Activated CD4-positive, alpha-beta memory T cell treated with anti-CD3 and anti-CD28 coated beads for 36 hours (primary cell): Measurements from ENCODE around the gene GAD1. TPM values are rescaled to one million over a fixed set of nuclear protein-coding genes. Genes with fewer than 3 reads are reported as not detected.

Source experiments
- CTCF ChIA-PET: fragments of 350-600 bp; sonication (Branson Sonifier 250); formaldehyde crosslinking; loops from one replicate; lab custom pipeline; 2021; ENCODE audit warnings: antibody characterized with exemption, inconsistent platforms; lab: Charles Lee
- POLR2A ChIA-PET: fragments of 350-600 bp; sonication (Branson Sonifier 250); formaldehyde crosslinking; loops from one replicate; lab custom pipeline; 2021; ENCODE audit warnings: antibody characterized with exemption; lab: Charles Lee
- DNase-seq: peaks from one replicate; pipeline ENCODE4 v3.0.0-alpha.2; 2020
- H3K27ac Mint-ChIP-seq: one replicate; pipeline ENCODE4 v1.8.0; 2021; ENCODE audit warnings: mixed read lengths
- H3K27me3 Mint-ChIP-seq: one replicate; pipeline ENCODE4 v1.8.0; 2021; ENCODE audit warnings: mixed read lengths
- H3K36me3 Mint-ChIP-seq: one replicate; pipeline ENCODE4 v1.8.0; 2021; ENCODE audit warnings: mixed read lengths
- H3K4me1 Mint-ChIP-seq: one replicate; pipeline ENCODE4 v1.8.0; 2021; ENCODE audit warnings: low read depth, mixed read lengths
- H3K4me3 Mint-ChIP-seq: one replicate; pipeline ENCODE4 v1.8.0; 2021; ENCODE audit warnings: mild to moderate bottlenecking, mixed read lengths
- H3K9me3 Mint-ChIP-seq: one replicate; pipeline ENCODE4 v1.8.0; 2021; ENCODE audit warnings: mixed read lengths
- intact Hi-C: fragments of 100-400 bp; cut with micrococcal nuclease; formaldehyde crosslinking; loops from one replicate; pipeline ENCODE4 v1.15.1; 2023
- total RNA-seq, 2 experiments: library from RNA; stranded (reverse); gene quantifications; one replicate each; pipeline ENCODE4 v1.2.3, GENCODE V29; 2021

GAD1 gene
- total RNA-seq, 2 experiments from 2014 or later: 2.6 to 2.9 TPM

GRCh38 chr2:170828533-170828916 lies 11.8 kb downstream of the GAD1 start:
- Mint-ChIP-seq H3K36me3 (no peaks in the 10 kb centered on the region), H3K4me3 (no peak overlapping the region), H3K27me3 (peaks cover 37% of the 10 kb centered on the region), H3K4me1 (peaks cover 4% of the 10 kb centered on the region), H3K27ac (no peak overlapping the region), H3K9me3 (no peaks in the 10 kb centered on the region)
- ChIA-PET CTCF (interaction anchor here (0.7 kb wide), 1 partner anchor 483 kb away, joined by 3 read pairs; no protein-coding TSS in a partner anchor), POLR2A (no interaction called here)
- no peak for DNase-seq
- intact Hi-C loops: no loop called here

- no peaks in the 10 kb centered on the region for H3K9me3 Mint-ChIP-seq
- peaks cover 2% of the 10 kb centered on the region for H3K4me1 Mint-ChIP-seq
- no peak overlapping the region for H3K4me3 Mint-ChIP-seq
- DNase-seq: no peak
- intact Hi-C loops: no loop called here
- H3K36me3 Mint-ChIP-seq: no peaks in the 10 kb centered on the region
- ChIA-PET CTCF (interaction anchor here (0.7 kb wide), 1 partner anchor 483 kb away, joined by 3 read pairs; no protein-coding TSS in a partner anchor), POLR2A (no interaction called here)
- peaks cover 33% of the 10 kb centered on the region for H3K27me3 Mint-ChIP-seq
- no peak overlapping the region for H3K27ac Mint-ChIP-seq
Measured at GRCh38 chr2:170829036-170829435, 12.3 kb downstream of the GAD1 start.

GRCh38 chr2:170830166-170830565 lies 13.5 kb downstream of the GAD1 start:
- CTCF ChIA-PET: no interaction called here

GRCh38 chr2:170831115-170831514 lies 14.4 kb downstream of the GAD1 start:
- H3K4me1 Mint-ChIP-seq: no peaks in the 10 kb centered on the region
- no peaks in the 10 kb centered on the region for H3K36me3 Mint-ChIP-seq
- CTCF ChIA-PET: no interaction called here
- DNase-seq: no peak
- POLR2A ChIA-PET: no interaction called here
- no peaks in the 10 kb centered on the region for H3K9me3 Mint-ChIP-seq
- intact Hi-C loops: no loop called here
- H3K4me3 Mint-ChIP-seq: no peak overlapping the region
- H3K27me3 Mint-ChIP-seq: peaks cover 21% of the 10 kb centered on the region
- H3K27ac Mint-ChIP-seq: no peak overlapping the region

More at GRCh38 chr2:170830166-170830565, 13.5 kb downstream of the GAD1 start:
- Mint-ChIP-seq H3K27ac (no peak overlapping the region), H3K9me3 (no peaks in the 10 kb centered on the region), H3K4me1 (no peaks in the 10 kb centered on the region), H3K36me3 (no peaks in the 10 kb centered on the region), H3K4me3 (no peak overlapping the region), H3K27me3 (peaks cover 23% of the 10 kb centered on the region)
- intact Hi-C loops: no loop called here
- no peak for DNase-seq
- POLR2A ChIA-PET: no interaction called here

- peaks cover 16% of the 10 kb centered on the region for H3K27me3 Mint-ChIP-seq
- no peak overlapping the region for H3K27ac Mint-ChIP-seq
- no peaks in the 10 kb centered on the region for H3K4me1 Mint-ChIP-seq
- ChIA-PET CTCF (interaction anchor here (1.0 kb wide), 1 partner anchor 9 kb away, joined by 3 read pairs; no protein-coding TSS in a partner anchor), POLR2A (no interaction called here)
- H3K36me3 Mint-ChIP-seq: no peaks in the 10 kb centered on the region
- H3K9me3 Mint-ChIP-seq: no peaks in the 10 kb centered on the region
- intact Hi-C loops: no loop called here
- DNase-seq: no peak
- no peak overlapping the region for H3K4me3 Mint-ChIP-seq
Measured at GRCh38 chr2:170836027-170836426, 19.3 kb downstream of the GAD1 start.

GRCh38 chr2:170840717-170841210 lies 24.1 kb downstream of the GAD1 start:
- intact Hi-C loops: no loop called here
- Mint-ChIP-seq H3K9me3 (no peaks in the 10 kb centered on the region), H3K27ac (no peak overlapping the region), H3K4me3 (no peak overlapping the region), H3K4me1 (peaks cover 15% of the 10 kb centered on the region), H3K36me3 (no peaks in the 10 kb centered on the region), H3K27me3 (peaks cover 13% of the 10 kb centered on the region)
- CTCF ChIA-PET: no interaction called here
- no peak for DNase-seq
- POLR2A ChIA-PET: no interaction called here

- intact Hi-C loops: no loop called here
- POLR2A ChIA-PET: no interaction called here
- peaks cover 15% of the 10 kb centered on the region for H3K4me1 Mint-ChIP-seq
- H3K27me3 Mint-ChIP-seq: peaks cover 7% of the 10 kb centered on the region
- CTCF ChIA-PET: interaction anchor here (1.8 kb wide), 1 partner anchor 30 kb away, joined by 9 read pairs; no protein-coding TSS in a partner anchor
- no peaks in the 10 kb centered on the region for H3K9me3 Mint-ChIP-seq
- no peak overlapping the region for H3K4me3 Mint-ChIP-seq
- no peak overlapping the region for H3K27ac Mint-ChIP-seq
- DNase-seq: no peak
- no peaks in the 10 kb centered on the region for H3K36me3 Mint-ChIP-seq
Measured at GRCh38 chr2:170842785-170843184, 26.1 kb downstream of the GAD1 start.

- Mint-ChIP-seq H3K27ac (no peak overlapping the region), H3K9me3 (no peaks in the 10 kb centered on the region), H3K36me3 (no peaks in the 10 kb centered on the region), H3K27me3 (peaks cover 6% of the 10 kb centered on the region), H3K4me3 (no peak overlapping the region), H3K4me1 (peaks cover 15% of the 10 kb centered on the region)
- intact Hi-C loops: no loop called here
- ChIA-PET POLR2A (no interaction called here), CTCF (interaction anchor here (1.8 kb wide), 2 partner anchors 29 to 31 kb away, joined by 4 to 9 read pairs; no protein-coding TSS in a partner anchor)
- no peak for DNase-seq
Measured at GRCh38 chr2:170843656-170844055, 27.0 kb downstream of the GAD1 start.

GRCh38 chr2:170845343-170845742 lies 28.7 kb downstream of the GAD1 start:
- no peaks in the 10 kb centered on the region for H3K36me3 Mint-ChIP-seq
- DNase-seq: peak; percentile 42

GRCh38 chr2:170846314-170846713 lies 29.6 kb downstream of the GAD1 start:
- no peaks in the 10 kb centered on the region for H3K9me3 Mint-ChIP-seq
- H3K27me3 Mint-ChIP-seq: peaks cover 6% of the 10 kb centered on the region
- no peak overlapping the region for H3K4me3 Mint-ChIP-seq
- intact Hi-C loops: no loop called here
- POLR2A ChIA-PET: no interaction called here
- H3K27ac Mint-ChIP-seq: no peak overlapping the region
- no peak for DNase-seq
- H3K36me3 Mint-ChIP-seq: no peaks in the 10 kb centered on the region
- CTCF ChIA-PET: interaction anchor here (1.2 to 4.5 kb wide), 2 partner anchors 27 to 33 kb away, joined by 4 to 30 read pairs; no protein-coding TSS in a partner anchor
- peaks cover 15% of the 10 kb centered on the region for H3K4me1 Mint-ChIP-seq

More at GRCh38 chr2:170845343-170845742, 28.7 kb downstream of the GAD1 start:
- intact Hi-C loops: no loop called here
- H3K9me3 Mint-ChIP-seq: no peaks in the 10 kb centered on the region
- H3K27me3 Mint-ChIP-seq: peaks cover 6% of the 10 kb centered on the region
- ChIA-PET POLR2A (no interaction called here), CTCF (interaction anchor here (0.6 to 4.5 kb wide), 6 partner anchors 10 to 32 kb away, joined by 3 to 30 read pairs (median 4); no protein-coding TSS in a partner anchor)
- no peak overlapping the region for H3K4me3 Mint-ChIP-seq
- no peak overlapping the region for H3K27ac Mint-ChIP-seq
- peaks cover 15% of the 10 kb centered on the region for H3K4me1 Mint-ChIP-seq

GRCh38 chr2:170847716-170848115 lies 31.0 kb downstream of the GAD1 start:
- Mint-ChIP-seq H3K4me1 (peaks cover 14% of the 10 kb centered on the region), H3K27me3 (peaks cover 6% of the 10 kb centered on the region), H3K4me3 (no peak overlapping the region), H3K27ac (no peak overlapping the region), H3K9me3 (no peaks in the 10 kb centered on the region), H3K36me3 (no peaks in the 10 kb centered on the region)
- ChIA-PET POLR2A (no interaction called here), CTCF (interaction anchor here (0.9 to 4.5 kb wide), 2 partner anchors 20 to 25 kb away, joined by 4 to 30 read pairs; no protein-coding TSS in a partner anchor)
- no peak for DNase-seq
- intact Hi-C loops: no loop called here

- intact Hi-C loops: no loop called here
- no peak overlapping the region for H3K4me3 Mint-ChIP-seq
- peaks cover 6% of the 10 kb centered on the region for H3K4me1 Mint-ChIP-seq
- H3K36me3 Mint-ChIP-seq: no peaks in the 10 kb centered on the region
- ChIA-PET CTCF (interaction anchor here (1.0 to 4.5 kb wide), 2 partner anchors 10 to 25 kb away, joined by 3 to 30 read pairs; no protein-coding TSS in a partner anchor), POLR2A (no interaction called here)
- no peaks in the 10 kb centered on the region for H3K9me3 Mint-ChIP-seq
- DNase-seq: no peak
- no peak overlapping the region for H3K27ac Mint-ChIP-seq
- H3K27me3 Mint-ChIP-seq: peaks cover 6% of the 10 kb centered on the region
Measured at GRCh38 chr2:170848587-170848986, 31.9 kb downstream of the GAD1 start.

- Mint-ChIP-seq H3K27ac (no peak overlapping the region), H3K9me3 (no peaks in the 10 kb centered on the region), H3K4me3 (no peak overlapping the region), H3K36me3 (no peaks in the 10 kb centered on the region), H3K4me1 (no peaks in the 10 kb centered on the region), H3K27me3 (peaks cover 4% of the 10 kb centered on the region)
- ChIA-PET POLR2A (no interaction called here), CTCF (interaction anchor here (3.0 kb wide), 1 partner anchor 23 kb away, joined by 9 read pairs; no protein-coding TSS in a partner anchor)
- intact Hi-C loops: no loop called here
- DNase-seq: no peak
Measured at GRCh38 chr2:170850251-170850650, 33.6 kb downstream of the GAD1 start.
